HCT116 (cell line): Measurements from ENCODE around the gene MRFAP1.

Experiments
- CEBPB ChIP-seq: IDR thresholded peaks from 2 replicates; pipeline ENCODE4 v1.6.1; 2012; ENCODE audit warnings: low read depth
- CTCF ChIP-seq, 3 experiments: fragments of 200-600 bp in 1 of 3; sonication (generic) in 1 of 3; IDR thresholded peaks in 2 of 3; conservative IDR thresholded peaks in 1 of 3; 2 replicates each; pipeline ENCODE4 v1.5.1; 2012 to 2017; ENCODE audit warnings: low read depth in 2 of 3, low read length in 2 of 3, antibody characterized with exemption in 1 of 3, borderline replicate concordance in 1 of 3, control low read depth in 1 of 3, mild to moderate bottlenecking in 1 of 3, mixed read lengths in 1 of 3, mixed run types in 1 of 3, moderate library complexity in 1 of 3; ENCODE audit not compliant: insufficient read depth in 1 of 3
- EGR1 ChIP-seq: IDR thresholded peaks from 2 replicates; pipeline ENCODE4 v1.6.1; 2012; ENCODE audit warnings: low read depth
- EZH2phosphoT487 ChIP-seq: fragments of 200-600 bp; IDR thresholded peaks from 2 replicates; pipeline ENCODE4 v1.6.1; 2018; ENCODE audit warnings: antibody characterized with exemption, borderline replicate concordance
- JUND ChIP-seq: IDR thresholded peaks from 2 replicates; pipeline ENCODE4 v1.6.1; 2012
- MAX ChIP-seq: IDR thresholded peaks from 2 replicates; pipeline ENCODE4 v1.6.1; 2012
- POLR2A ChIP-seq: IDR thresholded peaks from 2 replicates; pipeline ENCODE4 v1.7.0; 2011; ENCODE audit warnings: borderline replicate concordance; ENCODE audit not compliant: insufficient read depth, insufficient read length; ENCODE audit errors: extremely low read depth
- POLR2AphosphoS5 ChIP-seq: IDR thresholded peaks from 2 replicates; pipeline ENCODE4 v1.6.1; 2011; ENCODE audit warnings: mild to moderate bottlenecking, low read depth, low read length, moderate library complexity
- RAD21 ChIP-seq: IDR thresholded peaks from 2 replicates; pipeline ENCODE4 v1.6.1; 2012; ENCODE audit warnings: low read depth, mild to moderate bottlenecking
- SIN3A ChIP-seq: IDR thresholded peaks from 2 replicates; pipeline ENCODE4 v1.6.1; 2012; ENCODE audit warnings: low read depth
- ZFX ChIP-seq: fragments of 450-650 bp; IDR thresholded peaks from 2 replicates; pipeline ENCODE4 v1.6.1; 2017
- ZNF274 ChIP-seq: fragments of 200-500 bp; sonication (Bioruptor generic); IDR thresholded peaks from 2 replicates; pipeline ENCODE4 v1.6.1; 2014; ENCODE audit warnings: mild to moderate bottlenecking, low read depth, low read length, inconsistent platforms

GRCh38 chr4:6602289-6602688, 38.2 kb upstream of the MRFAP1 start:
- TF ChIP-seq CTCF (IDR thresholded peaks at IDR 0.05 in 2 of 3, conservative IDR thresholded peaks at IDR 0.05 in 1 of 3; ENCODE audit: borderline replicate concordance in 1 of 3, insufficient read depth in 1 of 3, low read depth in 2 of 3, low read length in 2 of 3) (no peak), SIN3A (no peak), EZH2phosphoT487 (no peak), RAD21 (no peak), JUND (no peak), POLR2AphosphoS5 (no peak), ZFX (no peak), ZNF274 (no peak), MAX (no peak), EGR1 (no peak), POLR2A (no peak), CEBPB (no peak)
